Measurements from ENCODE around the gene FBXL14. TPM values are rescaled to one million over a fixed set of nuclear protein-coding genes. Genes with fewer than 3 reads are reported as not detected.

FBXL14 gene
- 5.5 TPM for polyA plus RNA-seq (ENCODE audit: insufficient read length)

GRCh38 chr12:1594261-1595025, at the start of gene FBXL14:
TSS of gene FBXL14 (minus strand) at chr12:1594581. CDS start at chr12:1594066, 515 bp downstream.
- peak; percentile 93 for DNase-seq

GRCh38 chr12:1643905-1644533, 49.6 kb upstream of the FBXL14 start:
- DNase-seq, result no peak

DNA sequence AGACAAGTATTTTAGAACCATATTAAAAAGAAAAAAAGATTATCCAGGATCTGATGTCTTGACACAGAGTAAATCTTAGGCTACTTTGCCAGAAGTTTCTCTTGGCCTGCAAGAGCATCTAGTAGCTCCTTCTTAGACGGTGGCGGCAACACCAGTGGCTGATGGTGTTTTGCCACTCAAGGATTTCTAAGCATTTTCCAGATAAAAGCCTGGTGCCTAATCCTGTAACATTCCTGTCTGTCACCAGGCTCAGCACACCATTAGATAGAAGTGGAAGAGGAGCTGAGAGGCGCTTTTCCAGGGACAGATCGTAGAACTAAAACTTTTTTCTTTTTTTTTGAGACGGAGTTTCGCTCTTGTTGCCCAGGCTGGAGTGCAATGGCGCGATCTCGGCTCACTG, 48.7 kb upstream of the FBXL14 start:
- DNase-seq, result no peak

DNA sequence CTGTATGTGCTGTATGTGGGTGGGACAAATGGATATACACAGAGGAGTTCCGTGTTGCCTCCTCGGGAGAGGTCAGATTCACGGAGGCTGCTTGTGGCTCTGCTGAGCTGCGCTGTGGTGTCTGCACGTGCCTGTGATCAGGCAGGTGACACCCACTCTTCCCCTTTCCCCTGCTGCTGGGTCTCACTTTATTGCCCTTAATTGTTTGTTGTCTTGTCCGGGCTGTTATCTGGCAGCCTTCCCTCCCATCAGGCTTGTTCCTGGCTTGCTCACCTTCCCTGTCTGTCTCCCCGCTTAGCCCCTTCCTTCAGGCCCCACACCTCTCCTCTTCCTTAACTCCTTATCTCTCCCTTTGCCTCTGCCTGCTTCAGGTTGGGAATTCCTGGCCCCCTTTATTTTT, 48.1 kb upstream of the FBXL14 start:
- DNase-seq, result no peak

GRCh38 chr12:1640328-1641234, 46.2 kb upstream of the FBXL14 start:
- no peak for DNase-seq

GRCh38 chr12:1639538-1639937, 45.2 kb upstream of the FBXL14 start:
- DNase-seq, result no peak

DNA sequence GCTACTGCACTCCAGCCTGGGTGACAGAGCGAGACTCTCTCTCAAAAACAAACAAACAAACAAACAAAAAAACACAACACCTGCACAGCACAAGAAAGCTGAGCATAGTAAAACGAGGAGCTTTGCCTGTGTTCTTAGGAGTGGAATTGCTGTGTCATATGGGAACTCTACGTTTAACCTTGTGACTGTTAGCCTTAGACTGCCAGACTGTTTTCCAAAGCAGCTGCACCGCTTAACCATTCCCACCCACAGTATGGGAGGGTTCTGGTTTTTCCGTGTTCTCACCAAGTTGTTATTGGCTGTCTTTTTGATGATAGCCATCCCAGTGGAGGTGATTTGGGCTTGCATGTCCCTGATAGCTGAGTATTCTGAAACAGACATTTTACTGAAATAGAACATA, 43.8 kb upstream of the FBXL14 start:
- no peak for DNase-seq

GRCh38 chr12:1635301-1636095, 41.1 kb upstream of the FBXL14 start:
- no peak for DNase-seq

GRCh38 chr12:1634590-1635191, 40.3 kb upstream of the FBXL14 start:
- DNase-seq, result peak; percentile 80

DNA sequence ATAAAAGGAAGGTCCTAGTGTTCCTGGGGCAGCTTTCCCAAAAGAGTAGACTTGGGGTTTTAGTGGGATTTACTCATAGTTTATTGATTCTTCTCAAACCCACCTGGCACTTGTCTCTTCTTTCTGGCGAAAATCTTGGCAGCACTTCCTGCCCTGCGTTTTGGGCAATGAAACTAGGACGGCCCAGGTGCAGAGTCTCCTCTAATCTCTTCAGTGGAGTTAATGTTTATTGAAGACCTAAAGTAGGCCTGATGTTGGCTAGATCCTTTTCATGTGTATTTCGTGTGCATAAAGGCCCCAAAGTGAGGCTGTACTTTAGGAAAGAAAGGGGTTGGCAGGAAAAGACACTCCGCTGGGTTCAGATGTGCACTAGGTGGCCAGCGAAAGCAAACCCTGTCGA, 39.8 kb upstream of the FBXL14 start:
- DNase-seq, result no peak

DNA sequence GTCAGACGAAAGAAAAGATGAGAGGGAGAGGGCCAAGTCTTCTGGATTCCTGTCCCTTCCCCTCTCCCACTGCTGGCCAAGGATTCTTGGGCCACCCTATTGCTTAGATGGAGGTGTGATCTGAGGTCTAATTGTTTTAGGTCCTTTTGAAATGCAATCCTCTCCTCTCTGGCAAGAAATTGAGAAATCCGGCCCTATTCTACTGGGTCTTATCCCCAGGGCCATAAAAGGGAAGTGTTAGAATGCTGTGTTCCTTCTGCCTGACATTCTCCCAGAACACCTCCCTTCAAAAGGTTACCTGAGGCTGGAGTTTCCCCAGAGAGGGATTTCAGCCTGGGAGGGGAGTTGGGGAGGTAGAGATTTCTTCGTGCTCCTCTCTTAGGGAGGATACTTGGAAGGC, 39.1 kb upstream of the FBXL14 start:
- no peak for DNase-seq

DNA sequence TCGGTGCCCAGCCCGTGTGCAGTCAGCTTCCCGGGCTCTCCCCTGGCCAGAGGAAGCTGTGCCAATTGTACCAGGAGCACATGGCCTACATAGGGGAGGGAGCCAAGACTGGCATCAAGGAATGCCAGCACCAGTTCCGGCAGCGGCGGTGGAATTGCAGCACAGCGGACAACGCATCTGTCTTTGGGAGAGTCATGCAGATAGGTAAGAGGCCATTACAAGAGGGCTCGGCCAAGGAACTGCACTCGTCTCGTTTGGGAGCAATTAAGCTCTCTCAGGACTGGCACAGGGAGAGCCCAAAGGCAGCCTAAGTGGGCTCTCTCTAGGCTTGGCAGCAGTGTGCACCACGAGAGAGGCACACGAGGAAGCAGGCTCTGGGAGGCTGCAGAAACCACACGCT, 38.3 kb upstream of the FBXL14 start:
- no peak for DNase-seq

- DNase-seq, result no peak
Measured at GRCh38 chr12:1630827-1631591, 36.6 kb upstream of the FBXL14 start.

DNA sequence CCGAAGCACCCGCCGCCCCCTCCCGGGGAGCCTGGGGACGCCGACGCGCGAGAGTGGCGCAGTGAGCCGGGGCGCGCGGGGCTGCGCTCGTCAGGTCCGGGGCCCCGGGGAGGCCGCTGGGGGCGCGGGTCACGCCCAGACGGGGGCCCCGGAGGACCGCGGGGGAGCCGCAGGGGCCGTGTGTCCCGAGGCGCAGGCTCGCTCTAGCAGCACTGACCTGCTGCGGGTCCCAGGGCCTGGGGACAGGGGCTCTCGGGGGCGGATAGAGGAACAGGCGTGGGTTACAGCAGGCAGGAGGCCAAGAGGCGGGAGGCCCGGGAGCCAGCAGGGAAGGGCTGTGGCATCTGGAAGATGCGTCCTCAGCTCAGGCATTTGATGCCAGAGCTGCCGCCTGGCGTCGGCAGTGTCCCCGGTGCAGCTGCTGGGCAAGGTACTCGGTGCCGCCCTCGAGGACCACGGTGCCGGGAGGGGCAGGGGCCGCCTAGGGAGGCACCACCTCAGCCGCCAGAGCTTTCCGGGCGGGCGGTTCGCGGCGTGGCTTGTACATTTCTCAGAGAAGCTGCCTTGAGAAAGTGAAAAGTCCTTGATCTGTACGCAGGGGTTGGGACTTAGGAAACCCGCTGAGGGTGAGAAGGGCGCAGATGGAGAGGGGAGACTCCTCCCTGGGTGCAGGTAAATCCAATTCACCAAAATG, 35.9 kb upstream of the FBXL14 start:
- peak; percentile 52 for DNase-seq

GRCh38 chr12:1629338-1630132, 35.2 kb upstream of the FBXL14 start:
- no peak for DNase-seq

- no peak for DNase-seq
Measured at GRCh38 chr12:1628666-1629337, 34.4 kb upstream of the FBXL14 start, which contains the start of gene WNT5B. TSS of gene WNT5B (plus strand) at chr12:1629231. CDS start at chr12:1631355, 2,124 bp downstream.

DNA sequence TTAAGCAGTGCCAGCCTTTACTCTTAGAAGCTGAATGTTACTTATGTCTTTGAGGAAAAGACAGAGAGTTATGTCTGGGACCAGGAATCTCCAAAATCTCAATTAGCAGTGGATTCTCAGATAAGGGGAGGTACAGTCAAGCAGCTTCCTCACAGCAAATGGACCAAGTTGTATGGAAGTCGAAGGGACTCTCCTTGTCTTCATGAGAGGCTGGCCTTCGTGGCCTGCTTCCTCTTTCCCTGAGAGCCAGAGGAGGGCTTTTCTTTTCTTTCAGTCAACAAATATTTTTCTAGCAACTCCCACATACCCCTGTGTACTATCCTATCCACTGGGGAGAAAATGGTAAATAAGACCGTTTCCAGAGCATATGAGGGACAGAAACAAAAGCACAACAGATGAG, 28.0 kb upstream of the FBXL14 start:
- no peak for DNase-seq

DNA sequence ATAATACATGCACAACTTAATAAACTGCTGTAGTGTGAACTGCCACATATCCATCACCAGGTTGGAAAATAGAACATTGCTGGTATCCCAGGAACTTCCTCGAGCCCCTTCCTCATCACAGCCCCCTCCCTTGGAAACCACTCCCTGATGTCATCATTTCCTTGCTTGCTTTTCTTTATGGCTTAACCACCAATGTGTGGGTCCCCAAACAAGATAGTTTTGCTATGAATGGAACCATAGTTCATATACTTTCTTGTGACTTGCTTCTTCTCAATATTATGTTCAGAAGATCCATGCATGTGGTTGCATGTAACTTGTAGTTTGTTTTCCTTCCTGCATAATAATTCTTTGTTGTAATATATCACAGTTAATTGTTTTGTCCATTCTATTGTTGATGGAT, 25.7 kb upstream of the FBXL14 start:
- no peak for DNase-seq

GRCh38 chr12:1619587-1619986, 25.2 kb upstream of the FBXL14 start:
- DNase-seq, result no peak

Data from hindlimb muscle (tissue), 1 donor.